NCI-H2227 (cell line): ENCODE measurements around the gene TAF11L5.
"Not testable (repeated sequence)": the region's sequence is repeated elsewhere in the genome, so short reads cannot be mapped to it uniquely, and the experiment has no call there.

ENCODE experiments used
- DNase-seq: peaks from one replicate; lab custom pipeline; 2025; ENCODE audit not compliant: unreplicated experiment; lab: John Stamatoyannopoulos, UW

The TAF11L5 gene

DNA sequence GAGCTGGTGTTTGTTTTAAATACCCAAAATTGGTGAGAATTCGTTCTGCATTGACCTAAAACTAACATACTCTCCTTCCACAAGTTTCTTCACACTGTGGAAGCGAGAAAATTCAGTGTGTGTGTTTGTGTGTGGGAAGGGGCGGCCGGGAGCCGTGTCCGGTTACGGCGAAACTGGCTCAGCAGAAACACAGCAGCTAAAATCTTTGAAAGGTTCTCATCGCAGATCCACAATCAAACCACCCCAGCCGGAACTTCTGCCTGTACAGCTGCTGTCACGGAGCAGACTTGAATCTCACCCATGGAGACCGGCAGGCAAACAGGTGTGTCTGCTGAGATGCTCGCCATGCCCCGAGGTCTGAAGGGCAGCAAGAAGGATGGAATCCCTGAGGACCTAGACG is at the start of gene TAF11L5:
Gene TAF11L5 (plus strand): TSS at position 301 of the 400 bp plus-strand sequence.
- not testable (repeated sequence) for DNase-seq

DNA sequence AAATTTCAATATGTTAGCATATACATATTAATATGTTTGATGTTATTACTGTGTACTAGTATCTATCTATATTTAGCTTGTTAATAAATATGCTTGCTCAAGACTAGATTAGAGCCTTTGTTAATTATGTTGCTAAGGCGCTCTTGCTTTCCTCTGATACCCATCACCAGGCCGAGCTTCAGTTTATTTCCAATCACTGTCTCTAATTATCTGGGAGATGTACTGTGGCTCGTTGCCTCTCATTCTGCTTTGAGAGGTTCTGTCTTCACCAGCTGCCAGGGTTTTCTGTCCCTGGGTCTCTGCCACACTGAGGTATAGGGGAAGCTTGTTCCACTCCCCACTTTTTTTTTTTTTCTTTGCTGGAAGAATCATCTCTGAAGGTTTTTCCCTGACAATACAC is 48.0 kb upstream of the TAF11L5 start:
- no peak for DNase-seq

- DNase-seq = no peak
These were observed 47.3 kb upstream of the TAF11L5 start for GRCh38 chr5:17477573-17478265.

GRCh38 chr5:17481378-17481777 is 43.7 kb upstream of the TAF11L5 start:
- DNase-seq = no peak

GRCh38 chr5:17482790-17483189 is 42.2 kb upstream of the TAF11L5 start:
- DNase-seq = no peak

- DNase-seq = not testable (repeated sequence)
These were observed 38.4 kb upstream of the TAF11L5 start for GRCh38 chr5:17486464-17487173.

- DNase-seq = no peak
These were observed 37.9 kb upstream of the TAF11L5 start for GRCh38 chr5:17487174-17487512.

- not testable (repeated sequence) for DNase-seq
These were observed 33.8 kb upstream of the TAF11L5 start for GRCh38 chr5:17491257-17491656.

DNA sequence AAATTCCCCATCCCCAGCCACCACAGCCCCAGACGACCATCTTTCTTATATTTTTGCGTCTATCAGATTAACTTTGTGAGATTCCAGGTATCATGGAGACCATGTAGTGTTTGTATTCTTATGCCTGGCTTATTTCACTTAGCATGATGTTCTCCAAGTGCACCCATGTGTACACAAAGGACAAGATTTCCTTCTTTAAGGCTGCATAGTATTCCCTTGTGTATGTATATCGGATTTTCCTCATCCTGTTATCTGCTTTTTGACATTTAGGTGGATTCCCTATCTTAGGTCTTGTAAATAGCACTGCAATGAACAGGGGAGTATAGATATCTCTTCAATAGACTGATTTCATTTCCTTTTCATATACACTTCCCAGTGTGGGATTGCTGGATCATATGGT is 32.3 kb upstream of the TAF11L5 start:
- no peak for DNase-seq

- no peak for DNase-seq
These were observed 27.6 kb upstream of the TAF11L5 start for GRCh38 chr5:17497446-17497845.

- DNase-seq = not testable (repeated sequence)
These were observed 27.1 kb upstream of the TAF11L5 start, which contains the start of gene TAF11L2 for GRCh38 chr5:17497931-17498330. Gene TAF11L2 (plus strand): TSS chr5:17498231.

DNA sequence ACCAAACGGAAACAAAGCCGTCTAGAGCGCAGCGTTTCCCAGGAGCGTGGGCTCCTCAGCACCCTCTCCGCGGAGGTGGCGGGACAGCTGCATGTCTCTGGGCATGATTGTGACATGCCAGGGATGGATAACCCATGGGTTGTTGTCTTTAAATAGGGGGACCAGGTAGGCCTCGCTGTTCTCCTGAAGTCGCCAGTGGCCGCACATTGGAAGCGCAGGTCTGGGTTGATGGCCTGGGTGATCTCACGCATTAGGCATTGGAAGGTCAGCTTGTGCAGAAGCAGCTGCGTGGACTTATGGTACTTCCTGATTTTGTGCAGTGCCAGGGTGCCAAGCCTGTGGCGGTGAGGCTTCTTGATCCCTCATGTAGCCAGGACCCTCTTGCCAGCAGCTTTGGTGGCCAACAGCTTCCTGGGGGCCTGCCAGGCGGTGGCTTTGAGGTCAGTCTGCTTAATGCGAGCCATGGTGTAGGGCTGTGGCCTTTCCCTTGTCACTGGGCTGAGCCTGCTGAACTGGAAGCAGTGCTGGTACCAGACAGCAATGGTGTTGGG is 13.2 kb upstream of the TAF11L5 start:
- no peak for DNase-seq

- DNase-seq = not testable (repeated sequence)
These were observed 7.5 kb upstream of the TAF11L5 start for GRCh38 chr5:17517526-17517925.

DNA sequence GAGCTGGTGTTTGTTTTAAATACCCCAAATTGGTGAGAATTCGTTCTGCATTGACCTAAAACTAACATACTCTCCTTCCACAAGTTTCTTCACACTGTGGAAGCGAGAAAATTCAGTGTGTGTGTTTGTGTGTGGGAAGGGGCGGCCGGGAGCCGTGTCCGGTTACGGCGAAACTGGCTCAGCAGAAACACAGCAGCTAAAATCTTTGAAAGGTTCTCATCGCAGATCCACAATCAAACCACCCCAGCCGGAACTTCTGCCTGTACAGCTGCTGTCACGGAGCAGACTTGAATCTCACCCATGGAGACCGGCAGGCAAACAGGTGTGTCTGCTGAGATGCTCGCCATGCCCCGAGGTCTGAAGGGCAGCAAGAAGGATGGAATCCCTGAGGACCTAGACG is 7.0 kb upstream of the TAF11L5 start, which contains the start of gene TAF11L3:
Gene TAF11L3 (plus strand): TSS at position 301 of the 400 bp plus-strand sequence.
- DNase-seq = not testable (repeated sequence)

GRCh38 chr5:17519508-17519907 is 5.5 kb upstream of the TAF11L5 start:
- not testable (repeated sequence) for DNase-seq

GRCh38 chr5:17521501-17521900 is 3.5 kb upstream of the TAF11L5 start, which contains the start of gene TAF11L4:
Gene TAF11L4 (plus strand): TSS chr5:17521801.
- not testable (repeated sequence) for DNase-seq

DNA sequence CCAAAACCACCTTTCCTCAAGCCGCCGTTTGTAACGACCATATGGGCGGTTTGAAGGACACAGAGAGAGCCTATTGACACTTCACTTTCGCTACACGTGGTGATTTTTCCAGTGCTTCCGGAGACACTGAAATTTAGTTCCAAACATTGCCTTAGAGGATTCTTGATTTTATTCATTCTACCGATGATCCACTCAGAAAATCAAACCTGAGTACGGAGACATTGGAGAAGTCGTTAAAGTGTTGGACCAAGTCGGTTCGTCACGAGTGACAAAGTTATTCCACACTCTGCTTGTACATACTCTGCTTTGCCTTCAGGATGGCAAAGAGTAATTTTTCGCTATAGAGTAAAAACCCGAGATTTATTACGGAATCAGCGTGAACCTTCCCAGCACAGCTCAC is 1.5 kb downstream of the TAF11L5 start:
- DNase-seq = not testable (repeated sequence)

- DNase-seq = not testable (repeated sequence)
These were observed 3.3 kb downstream of the TAF11L5 start, which contains the start of gene TAF11L6 for GRCh38 chr5:17528369-17528768. Gene TAF11L6 (plus strand): TSS chr5:17528669.
